ENCODE results near the gene COL19A1. TPM values are rescaled to one million over a fixed set of nuclear protein-coding genes. Genes with fewer than 3 reads are reported as not detected.
A peak's percentile ranks its signal among the peaks of the same experiment; 100 is the strongest.
"Not testable (repeated sequence)": the region's sequence is repeated elsewhere in the genome, so short reads cannot be mapped to it uniquely, and the experiment has no call there.

The COL19A1 gene
- total RNA-seq, 1 experiment from 2014 or later, result not detected

GRCh38 chr6:69948479-69949114 lies 82.2 kb downstream of the COL19A1 start:
- no peaks in the 10 kb centered on the region for H3K36me3 ChIP-seq (replicated peaks; ENCODE audit: control insufficient read depth, insufficient read depth, low read length)
- no peak for DNase-seq
- no peak overlapping the region for H3K4me3 ChIP-seq (ENCODE audit: insufficient read depth, low read depth, low read length)
- no peaks in the 10 kb centered on the region for H3K27me3 ChIP-seq (ENCODE audit: control insufficient read depth, insufficient read depth, low read length)

- no peak overlapping the region for H3K4me3 ChIP-seq (ENCODE audit: insufficient read depth, low read depth, low read length)
- no peaks in the 10 kb centered on the region for H3K36me3 ChIP-seq (replicated peaks; ENCODE audit: control insufficient read depth, insufficient read depth, low read length)
- no peak for DNase-seq
- H3K27me3 ChIP-seq (ENCODE audit: control insufficient read depth, insufficient read depth, low read length), result no peaks in the 10 kb centered on the region
Measured at GRCh38 chr6:69953491-69953890, 87.1 kb downstream of the COL19A1 start.

GRCh38 chr6:69954733-69955132 lies 88.4 kb downstream of the COL19A1 start:
- DNase-seq, result no peak
- Histone ChIP-seq H3K27me3 (ENCODE audit: control insufficient read depth, insufficient read depth, low read length) (no peaks in the 10 kb centered on the region), H3K36me3 (replicated peaks; ENCODE audit: control insufficient read depth, insufficient read depth, low read length) (no peaks in the 10 kb centered on the region), H3K4me3 (ENCODE audit: insufficient read depth, low read depth, low read length) (no peak overlapping the region)

- H3K36me3 ChIP-seq (replicated peaks; ENCODE audit: control insufficient read depth, insufficient read depth, low read length), result no peaks in the 10 kb centered on the region
- no peak for DNase-seq
- no peaks in the 10 kb centered on the region for H3K27me3 ChIP-seq (ENCODE audit: control insufficient read depth, insufficient read depth, low read length)
- no peak overlapping the region for H3K4me3 ChIP-seq (ENCODE audit: insufficient read depth, low read depth, low read length)
Measured at GRCh38 chr6:69957985-69958559, 91.7 kb downstream of the COL19A1 start.

GRCh38 chr6:69958978-69959377 lies 92.6 kb downstream of the COL19A1 start:
- no peaks in the 10 kb centered on the region for H3K27me3 ChIP-seq (ENCODE audit: control insufficient read depth, insufficient read depth, low read length)
- no peak for DNase-seq

GRCh38 chr6:69965974-69966373 lies 99.6 kb downstream of the COL19A1 start:
- H3K4me3 ChIP-seq (ENCODE audit: insufficient read depth, low read depth, low read length), result not testable (repeated sequence)

More at GRCh38 chr6:69958978-69959377, 92.6 kb downstream of the COL19A1 start:
- H3K36me3 ChIP-seq (replicated peaks; ENCODE audit: control insufficient read depth, insufficient read depth, low read length), result no peaks in the 10 kb centered on the region
- H3K4me3 ChIP-seq (ENCODE audit: insufficient read depth, low read depth, low read length), result no peak overlapping the region

GRCh38 chr6:69973138-69973537 lies 106.8 kb downstream of the COL19A1 start:
- DNase-seq, result peak; percentile 26
- Histone ChIP-seq H3K27me3 (ENCODE audit: control insufficient read depth, insufficient read depth, low read length) (no peaks in the 10 kb centered on the region), H3K4me3 (ENCODE audit: insufficient read depth, low read depth, low read length) (no peak overlapping the region), H3K36me3 (replicated peaks; ENCODE audit: control insufficient read depth, insufficient read depth, low read length) (no peaks in the 10 kb centered on the region)

More at GRCh38 chr6:69965974-69966373, 99.6 kb downstream of the COL19A1 start:
- not testable (repeated sequence) for H3K36me3 ChIP-seq (replicated peaks; ENCODE audit: control insufficient read depth, insufficient read depth, low read length); DNase-seq; H3K27me3 ChIP-seq (ENCODE audit: control insufficient read depth, insufficient read depth, low read length)

GRCh38 chr6:69973763-69974162 lies 107.4 kb downstream of the COL19A1 start:
- no peak for DNase-seq
- Histone ChIP-seq H3K27me3 (ENCODE audit: control insufficient read depth, insufficient read depth, low read length) (no peaks in the 10 kb centered on the region), H3K36me3 (replicated peaks; ENCODE audit: control insufficient read depth, insufficient read depth, low read length) (no peaks in the 10 kb centered on the region), H3K4me3 (ENCODE audit: insufficient read depth, low read depth, low read length) (no peak overlapping the region)

- no peak for DNase-seq
- Histone ChIP-seq H3K27me3 (ENCODE audit: control insufficient read depth, insufficient read depth, low read length) (no peaks in the 10 kb centered on the region), H3K4me3 (ENCODE audit: insufficient read depth, low read depth, low read length) (no peak overlapping the region), H3K36me3 (replicated peaks; ENCODE audit: control insufficient read depth, insufficient read depth, low read length) (no peaks in the 10 kb centered on the region)
Measured at GRCh38 chr6:69974193-69974592, 107.8 kb downstream of the COL19A1 start.

- Histone ChIP-seq H3K4me3 (ENCODE audit: insufficient read depth, low read depth, low read length) (no peak overlapping the region), H3K27me3 (ENCODE audit: control insufficient read depth, insufficient read depth, low read length) (no peaks in the 10 kb centered on the region), H3K36me3 (replicated peaks; ENCODE audit: control insufficient read depth, insufficient read depth, low read length) (no peaks in the 10 kb centered on the region)
- no peak for DNase-seq
Measured at GRCh38 chr6:69976591-69977090, 110.3 kb downstream of the COL19A1 start.

GRCh38 chr6:69980624-69981023 lies 114.3 kb downstream of the COL19A1 start:
- DNase-seq, result no peak
- Histone ChIP-seq H3K27me3 (ENCODE audit: control insufficient read depth, insufficient read depth, low read length) (no peaks in the 10 kb centered on the region), H3K36me3 (replicated peaks; ENCODE audit: control insufficient read depth, insufficient read depth, low read length) (no peaks in the 10 kb centered on the region), H3K4me3 (ENCODE audit: insufficient read depth, low read depth, low read length) (no peak overlapping the region)

- Histone ChIP-seq H3K36me3 (replicated peaks; ENCODE audit: control insufficient read depth, insufficient read depth, low read length) (no peaks in the 10 kb centered on the region), H3K4me3 (ENCODE audit: insufficient read depth, low read depth, low read length) (no peak overlapping the region), H3K27me3 (ENCODE audit: control insufficient read depth, insufficient read depth, low read length) (no peaks in the 10 kb centered on the region)
- no peak for DNase-seq
Measured at GRCh38 chr6:69984506-69984905, 118.2 kb downstream of the COL19A1 start.

GRCh38 chr6:69985180-69985579 lies 118.8 kb downstream of the COL19A1 start:
- no peaks in the 10 kb centered on the region for H3K27me3 ChIP-seq (ENCODE audit: control insufficient read depth, insufficient read depth, low read length)
- no peak overlapping the region for H3K4me3 ChIP-seq (ENCODE audit: insufficient read depth, low read depth, low read length)
- H3K36me3 ChIP-seq (replicated peaks; ENCODE audit: control insufficient read depth, insufficient read depth, low read length), result no peaks in the 10 kb centered on the region
- DNase-seq, result no peak

- Histone ChIP-seq H3K4me3 (ENCODE audit: insufficient read depth, low read depth, low read length) (no peak overlapping the region), H3K36me3 (replicated peaks; ENCODE audit: control insufficient read depth, insufficient read depth, low read length) (no peaks in the 10 kb centered on the region), H3K27me3 (ENCODE audit: control insufficient read depth, insufficient read depth, low read length) (no peaks in the 10 kb centered on the region)
- DNase-seq, result no peak
Measured at GRCh38 chr6:69987550-69987949, 121.2 kb downstream of the COL19A1 start.

- Histone ChIP-seq H3K27me3 (ENCODE audit: control insufficient read depth, insufficient read depth, low read length) (no peaks in the 10 kb centered on the region), H3K4me3 (ENCODE audit: insufficient read depth, low read depth, low read length) (no peak overlapping the region), H3K36me3 (replicated peaks; ENCODE audit: control insufficient read depth, insufficient read depth, low read length) (no peaks in the 10 kb centered on the region)
- no peak for DNase-seq
Measured at GRCh38 chr6:69988458-69989126, 122.2 kb downstream of the COL19A1 start.
